Breast epithelium (tissue), 4 donors: Measurements from ENCODE around the gene PICALM. TPM values are rescaled to one million over a fixed set of nuclear protein-coding genes. Genes with fewer than 3 reads are reported as not detected.

Experiments
- DNase-seq, 2 donors: peaks; one replicate each; pipeline ENCODE4 v3.0.0-alpha.2; 2019; ENCODE audit warnings: low spot score in 2 of 2
- H3K27ac ChIP-seq, 2 donors: fragments of 200-600 bp; sonication (generic) in 1 of 2; one replicate each; pipeline ENCODE4 v1.5.1; 2016 to 2019; ENCODE audit warnings: mild to moderate bottlenecking in 1 of 2
- H3K27me3 ChIP-seq, 2 donors: fragments of 200-600 bp; sonication (generic) in 1 of 2; one replicate each; pipeline versions ENCODE4 v1.5.1 to v1.6.0; 2017 to 2019; ENCODE audit warnings: control low read depth in 1 of 2, mild to moderate bottlenecking in 1 of 2
- H3K36me3 ChIP-seq: fragments of 200-600 bp; one replicate; pipeline ENCODE4 v1.5.1; 2019
- H3K4me1 ChIP-seq, 2 donors: fragments of 200-600 bp; sonication (generic); one replicate each; pipeline ENCODE4 v1.5.1; 2016 to 2019; ENCODE audit warnings: control low read depth in 1 of 2
- H3K4me3 ChIP-seq, 3 donors: fragments of 200-600 bp; sonication (generic); 1 replicate in 2 of 3; 2 replicates in 1 of 3; pipeline ENCODE4 v1.5.1; 2016 to 2019; ENCODE audit warnings: mild to moderate bottlenecking in 3 of 3, moderate library complexity in 2 of 3
- H3K9me3 ChIP-seq, 2 donors: fragments of 200-600 bp; sonication (generic) in 1 of 2; one replicate each; pipeline ENCODE4 v1.5.1; 2016 to 2019; ENCODE audit warnings: control low read depth in 1 of 2
- CTCF ChIP-seq, 3 donors: fragments of 450-650 bp; IDR thresholded peaks; one replicate each; pipeline ENCODE4 v1.5.1; 2016 to 2017; ENCODE audit warnings: antibody characterized with exemption in 3 of 3, mild to moderate bottlenecking in 3 of 3, moderate library complexity in 3 of 3
- POLR2A ChIP-seq: fragments of 450-650 bp; IDR thresholded peaks from one replicate; pipeline ENCODE4 v1.6.1; 2016; ENCODE audit warnings: antibody characterized with exemption, mild to moderate bottlenecking, moderate library complexity
- POLR2AphosphoS5 ChIP-seq, 3 donors: sonication (generic); formaldehyde crosslinking; IDR thresholded peaks; one replicate each; pipeline ENCODE4 v1.6.1; 2017; ENCODE audit warnings: antibody characterized with exemption in 3 of 3
- intact Hi-C: fragments of 100-400 bp; cut with DNase I; formaldehyde crosslinking; loops from one replicate; pipeline ENCODE4 v1.15.1; 2023; ENCODE audit warnings: low total_unique reads
- total RNA-seq, 3 donors: library from RNA; depleted of rRNA; stranded (reverse); fragments of >200 nt; gene quantifications; one replicate each; pipeline ENCODE4 v1.1.0, GENCODE V29; 2016

The PICALM gene
- total RNA-seq, 3 donors from 2014 or later: 327 to 336 (median 328) TPM

DNA sequence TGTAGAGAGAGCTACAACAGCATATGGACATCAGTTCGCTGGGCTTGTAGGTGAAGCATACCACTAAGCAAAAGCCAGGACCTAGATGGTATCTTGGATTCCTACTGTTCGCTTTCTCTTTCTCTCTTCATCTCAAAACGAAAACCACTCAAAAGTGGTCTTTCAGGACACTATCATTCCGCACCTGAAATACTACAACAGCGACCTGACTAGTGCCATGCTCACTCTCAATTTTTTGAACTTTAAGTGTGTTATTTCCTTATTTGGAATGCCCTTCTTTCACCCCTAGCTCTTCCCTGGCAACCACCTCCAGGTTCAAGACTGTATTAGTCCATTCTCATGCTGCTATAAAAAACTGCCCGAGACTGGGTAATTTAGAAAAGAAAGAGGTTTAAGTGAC, 154.5 kb downstream of the PICALM start:
- no peaks in the 10 kb centered on the region for H3K4me1 ChIP-seq
- H3K9me3 ChIP-seq: no peaks in the 10 kb centered on the region
- no peak overlapping the region for H3K4me3 ChIP-seq
- H3K27me3 ChIP-seq: no peaks in the 10 kb centered on the region
- no peak for DNase-seq
- TF ChIP-seq CTCF (IDR thresholded peaks at IDR 0.05) (no peak), POLR2A (no peak), POLR2AphosphoS5 (IDR thresholded peaks at IDR 0.05) (no peak)
- no peaks in the 10 kb centered on the region for H3K36me3 ChIP-seq
- intact Hi-C loops: no loop called here
- no peak overlapping the region for H3K27ac ChIP-seq

GRCh38 chr11:85913513-85913912, 155.4 kb downstream of the PICALM start:
- H3K27ac ChIP-seq: no peak overlapping the region
- H3K4me3 ChIP-seq: no peak overlapping the region
- TF ChIP-seq POLR2AphosphoS5 (IDR thresholded peaks at IDR 0.05) (no peak), CTCF (IDR thresholded peaks at IDR 0.05) (no peak), POLR2A (no peak)
- H3K4me1 ChIP-seq: no peaks in the 10 kb centered on the region
- DNase-seq: no peak
- no peaks in the 10 kb centered on the region for H3K36me3 ChIP-seq
- intact Hi-C loops: no loop called here
- no peaks in the 10 kb centered on the region for H3K27me3 ChIP-seq
- H3K9me3 ChIP-seq: no peaks in the 10 kb centered on the region

- Histone ChIP-seq H3K36me3 (no peaks in the 10 kb centered on the region), H3K4me3 (no peak overlapping the region), H3K27ac (no peak overlapping the region), H3K27me3 (no peaks in the 10 kb centered on the region), H3K9me3 (no peaks in the 10 kb centered on the region), H3K4me1 (no peaks in the 10 kb centered on the region)
- DNase-seq: no peak
- intact Hi-C loops: no loop called here
- TF ChIP-seq POLR2AphosphoS5 (IDR thresholded peaks at IDR 0.05) (no peak), CTCF (IDR thresholded peaks at IDR 0.05) (no peak), POLR2A (no peak)
Observed at GRCh38 chr11:85912414-85912813, 156.5 kb downstream of the PICALM start.

Other genes starting within 250 kb of the PICALM start
- gene CCDC83, start 213.7 kb downstream of the PICALM start, total RNA-seq: under 1 TPM in 1 of 3 donors, not detected in 2; 0.33 TPM
- gene EED, start 175.7 kb upstream of the PICALM start, total RNA-seq: 10 to 100 TPM; 14.6 to 39.4 (median 26.2) TPM
- gene HIKESHI, start 233.2 kb upstream of the PICALM start, total RNA-seq: 10 to 100 TPM; 34.7 to 53.9 (median 43.5) TPM